Fibroblast of the conjunctiva (primary cell): ENCODE results near the gene DDX41.

Experiments used
- DNase-seq: peaks from one replicate; pipeline ENCODE4 v3.0.0-alpha.2; 2010; ENCODE audit warnings: low read depth

Gene DDX41

GRCh38 chr5:177512736-177513380, 3.9 kb downstream of the DDX41 start:
- DNase-seq, result no peak

GRCh38 chr5:177511796-177512675, 4.7 kb downstream of the DDX41 start:
- no peak for DNase-seq

GRCh38 chr5:177511181-177511580, 5.6 kb downstream of the DDX41 start:
- no peak for DNase-seq

- no peak for DNase-seq
Measured at GRCh38 chr5:177510567-177511053, 6.2 kb downstream of the DDX41 start.

GRCh38 chr5:177509991-177510566, 6.7 kb downstream of the DDX41 start:
- no peak for DNase-seq

GRCh38 chr5:177509381-177509951, 7.3 kb downstream of the DDX41 start, which contains the start of gene DOK3:
Gene DOK3 (minus strand): TSS chr5:177509826. CDS start chr5:177509540, 286 bp downstream.
- no peak for DNase-seq

- DNase-seq, result no peak
Measured at GRCh38 chr5:177508837-177509236, 7.9 kb downstream of the DDX41 start.

- no peak for DNase-seq
Measured at GRCh38 chr5:177508221-177508611, 8.5 kb downstream of the DDX41 start.

GRCh38 chr5:177507596-177508220, 9.1 kb downstream of the DDX41 start:
- no peak for DNase-seq

- DNase-seq, result no peak
Measured at GRCh38 chr5:177507165-177507564, 9.6 kb downstream of the DDX41 start.

GRCh38 chr5:177505075-177505474, 11.7 kb downstream of the DDX41 start:
- no peak for DNase-seq

GRCh38 chr5:177504086-177505056, 12.4 kb downstream of the DDX41 start:
- DNase-seq, result no peak

- no peak for DNase-seq
Measured at GRCh38 chr5:177503351-177504085, 13.2 kb downstream of the DDX41 start.

- no peak for DNase-seq
Measured at GRCh38 chr5:177502886-177503285, 13.9 kb downstream of the DDX41 start.

GRCh38 chr5:177501874-177502678, 14.7 kb downstream of the DDX41 start:
- no peak for DNase-seq

GRCh38 chr5:177500685-177501522, 15.9 kb downstream of the DDX41 start:
- DNase-seq, result no peak

GRCh38 chr5:177499842-177500241, 16.9 kb downstream of the DDX41 start:
- DNase-seq, result no peak
